ENCODE results near the gene TLR2. TPM values are rescaled to one million over a fixed set of nuclear protein-coding genes. Genes with fewer than 3 reads are reported as not detected.

The TLR2 gene
- total RNA-seq, 4 donors from 2014 or later: 5.3 to 26.9 (median 17.3) TPM

- Histone ChIP-seq H3K9me3 (no peaks in the 10 kb centered on the region), H3K27ac (no peak overlapping the region), H3K36me3 (peaks cover 0 to 36% (median 9%) of the 10 kb centered on the region in 3 donors), H3K4me1 (no peaks in the 10 kb centered on the region), H3K4me3 (no peak overlapping the region), H3K27me3 (no peaks in the 10 kb centered on the region)
- TF ChIP-seq, protein P1, sequence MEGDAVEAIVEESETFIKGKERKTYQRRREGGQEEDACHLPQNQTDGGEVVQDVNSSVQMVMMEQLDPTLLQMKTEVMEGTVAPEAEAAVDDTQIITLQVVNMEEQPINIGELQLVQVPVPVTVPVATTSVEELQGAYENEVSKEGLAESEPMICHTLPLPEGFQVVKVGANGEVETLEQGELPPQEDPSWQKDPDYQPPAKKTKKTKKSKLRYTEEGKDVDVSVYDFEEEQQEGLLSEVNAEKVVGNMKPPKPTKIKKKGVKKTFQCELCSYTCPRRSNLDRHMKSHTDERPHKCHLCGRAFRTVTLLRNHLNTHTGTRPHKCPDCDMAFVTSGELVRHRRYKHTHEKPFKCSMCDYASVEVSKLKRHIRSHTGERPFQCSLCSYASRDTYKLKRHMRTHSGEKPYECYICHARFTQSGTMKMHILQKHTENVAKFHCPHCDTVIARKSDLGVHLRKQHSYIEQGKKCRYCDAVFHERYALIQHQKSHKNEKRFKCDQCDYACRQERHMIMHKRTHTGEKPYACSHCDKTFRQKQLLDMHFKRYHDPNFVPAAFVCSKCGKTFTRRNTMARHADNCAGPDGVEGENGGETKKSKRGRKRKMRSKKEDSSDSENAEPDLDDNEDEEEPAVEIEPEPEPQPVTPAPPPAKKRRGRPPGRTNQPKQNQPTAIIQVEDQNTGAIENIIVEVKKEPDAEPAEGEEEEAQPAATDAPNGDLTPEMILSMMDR (IDR thresholded peaks at IDR 0.05): no peak
- WGBS, 2 donors: 57 to 97% methylated on average over 1 to 3 of the region's 3 CpGs
- intact Hi-C loops (cut with DNase I): loop anchor here (10.0 kb wide), 1 partner anchor 116 kb away; no protein-coding TSS in a partner anchor
- no peak for DNase-seq
Observed at GRCh38 chr4:153638999-153639398, 45.1 kb upstream of the TLR2 start.

GRCh38 chr4:153639833-153640802 is 44.0 kb upstream of the TLR2 start:
- Histone ChIP-seq H3K4me3 (no peak overlapping the region), H3K36me3 (peaks cover 0 to 25% (median 9%) of the 10 kb centered on the region in 3 donors), H3K27me3 (no peaks in the 10 kb centered on the region), H3K4me1 (no peaks in the 10 kb centered on the region), H3K27ac (no peak overlapping the region), H3K9me3 (peaks cover 0 to under 1% (median 0%) of the 10 kb centered on the region in 3 donors)
- no peak for DNase-seq
- intact Hi-C loops (cut with DNase I): loop anchor here (10.0 kb wide), 1 partner anchor 115 kb away; no protein-coding TSS in a partner anchor
- TF ChIP-seq, protein P1 (IDR thresholded peaks at IDR 0.05): no peak
- no peak for TF ChIP-seq POLR2A (IDR thresholded peaks at IDR 0.05)
- WGBS, 2 donors: 79 to 84% methylated on average over 17 to 21 of the region's 23 CpGs

- Histone ChIP-seq H3K36me3 (peaks cover 0 to 11% (median 4%) of the 10 kb centered on the region in 3 donors), H3K4me1 (no peaks in the 10 kb centered on the region), H3K27me3 (no peaks in the 10 kb centered on the region), H3K9me3 (peaks cover 0 to 3% (median 0%) of the 10 kb centered on the region in 3 donors), H3K4me3 (no peak overlapping the region), H3K27ac (no peak overlapping the region)
- 77 to 90% methylated on average over 5 to 7 of the region's 7 CpGs for WGBS, 2 donors
- no peak for TF ChIP-seq POLR2A (IDR thresholded peaks at IDR 0.05)
- TF ChIP-seq, protein P1 (IDR thresholded peaks at IDR 0.05): no peak
- no peak for DNase-seq
- intact Hi-C loops (cut with DNase I): no loop called here
Observed at GRCh38 chr4:153641532-153641931, 42.5 kb upstream of the TLR2 start.

GRCh38 chr4:153643406-153644383 is 40.4 kb upstream of the TLR2 start:
- H3K4me3 ChIP-seq: no peak overlapping the region
- H3K27ac ChIP-seq: no peak overlapping the region
- no peaks in the 10 kb centered on the region for H3K27me3 ChIP-seq
- 75 to 76% methylated on average over 9 of the region's 9 CpGs for WGBS, 2 donors
- no peaks in the 10 kb centered on the region for H3K36me3 ChIP-seq
- no peak for DNase-seq
- peaks cover 0 to 3% (median 0%) of the 10 kb centered on the region in 3 donors for H3K9me3 ChIP-seq
- no peaks in the 10 kb centered on the region for H3K4me1 ChIP-seq
- intact Hi-C loops (cut with DNase I): no loop called here
- TF ChIP-seq, protein P1 (IDR thresholded peaks at IDR 0.05): peak in 5 of 6 experiments; percentile 36 to 64 (median 44)
- TF ChIP-seq POLR2A (IDR thresholded peaks at IDR 0.05): no peak

All from esophagus squamous epithelium (tissue), 5 donors.